WTC11 (cell line): ENCODE measurements around the gene ILDR2. TPM values are rescaled to one million over a fixed set of nuclear protein-coding genes. Genes with fewer than 3 reads are reported as not detected.

Source experiments
- ATAC-seq: fragments of 200-7000 bp; cut with Tn5 transposase; 2 replicates; pipeline ENCODE4 v1.10.0; 2021; ENCODE audit warnings: mild to moderate bottlenecking, moderate library complexity
- CTCF ChIA-PET: fragments of 300-600 bp; sonication (Branson Sonifier 250); formaldehyde crosslinking; loops from one replicate; lab custom pipeline; 2021; ENCODE audit warnings: antibody characterized with exemption; lab: Charles Lee
- POLR2A ChIA-PET: fragments of 350-600 bp; sonication (Branson Sonifier 250); formaldehyde crosslinking; loops from one replicate; lab custom pipeline; 2021; ENCODE audit warnings: antibody characterized with exemption; lab: Charles Lee
- DNase-seq: peaks from one replicate; pipeline ENCODE4 v3.0.0; 2021; ENCODE audit warnings: low spot score
- H3K27ac Mint-ChIP-seq: 2 replicates; pipeline ENCODE4 v1.8.0; 2021; ENCODE audit warnings: mixed read lengths
- H3K27me3 Mint-ChIP-seq: 2 replicates; pipeline ENCODE4 v1.8.0; 2021; ENCODE audit warnings: low read depth, mild to moderate bottlenecking, moderate library complexity, mixed read lengths
- H3K36me3 Mint-ChIP-seq: 2 replicates; pipeline ENCODE4 v1.8.0; 2021; ENCODE audit warnings: mixed read lengths
- H3K4me1 Mint-ChIP-seq: 2 replicates; pipeline ENCODE4 v1.8.0; 2022; ENCODE audit warnings: mixed read lengths
- H3K4me3 Mint-ChIP-seq: 2 replicates; pipeline ENCODE4 v1.8.0; 2021; ENCODE audit warnings: mild to moderate bottlenecking, moderate library complexity, mixed read lengths
- H3K9me3 Mint-ChIP-seq: 2 replicates; pipeline ENCODE4 v1.8.0; 2021; ENCODE audit warnings: mixed read lengths
- ARID4B ChIP-seq: sonication (generic); formaldehyde crosslinking; IDR thresholded peaks from 2 replicates; pipeline ENCODE4 v1.8.0; 2023; ENCODE audit warnings: missing genetic modification reagents, mild to moderate bottlenecking, borderline replicate concordance
- ATF1 ChIP-seq: sonication (generic); formaldehyde crosslinking; IDR thresholded peaks from 2 replicates; pipeline ENCODE4 v1.8.1; 2023; ENCODE audit warnings: mild to moderate bottlenecking, moderate library complexity, missing genetic modification reagents
- ATF2 ChIP-seq: sonication (generic); formaldehyde crosslinking; IDR thresholded peaks from 2 replicates; pipeline ENCODE4 v1.8.1; 2022; ENCODE audit warnings: low read depth, missing genetic modification reagents, borderline replicate concordance
- CREM ChIP-seq: sonication (generic); formaldehyde crosslinking; IDR thresholded peaks from 2 replicates; pipeline ENCODE4 v1.8.1; 2022; ENCODE audit warnings: mild to moderate bottlenecking, missing genetic modification reagents, moderate library complexity
- EMX1 ChIP-seq: fragments of 250-450 bp; sonication (Bioruptor Pico); IDR thresholded peaks from 2 replicates; pipeline ENCODE4 v1.8.0; 2021; ENCODE audit warnings: mild to moderate bottlenecking
- ERG ChIP-seq: fragments of 250-450 bp; sonication (Bioruptor Pico); IDR thresholded peaks from 2 replicates; pipeline ENCODE4 v1.8.0; 2021; ENCODE audit warnings: mild to moderate bottlenecking
- FOXJ3 ChIP-seq: sonication (generic); formaldehyde crosslinking; IDR thresholded peaks from 2 replicates; pipeline ENCODE4 v1.9.0; 2021; ENCODE audit warnings: missing genetic modification reagents, mild to moderate bottlenecking, borderline replicate concordance
- GRHL2 ChIP-seq: fragments of 250-450 bp; sonication (Bioruptor Pico); IDR thresholded peaks from 2 replicates; pipeline ENCODE4 v1.8.0; 2022; ENCODE audit warnings: mild to moderate bottlenecking, moderate library complexity; ENCODE audit not compliant: insufficient replicate concordance, severe bottlenecking
- HMGXB4 ChIP-seq: sonication (generic); formaldehyde crosslinking; IDR thresholded peaks from 2 replicates; pipeline ENCODE4 v1.8.1; 2023; ENCODE audit warnings: mild to moderate bottlenecking, moderate library complexity, missing genetic modification reagents
- JUN ChIP-seq: sonication (generic); formaldehyde crosslinking; IDR thresholded peaks from 2 replicates; pipeline ENCODE4 v1.8.0; 2023; ENCODE audit warnings: mild to moderate bottlenecking, missing genetic modification reagents
- NFATC4 ChIP-seq: fragments of 250-450 bp; sonication (Bioruptor Pico); IDR thresholded peaks from 2 replicates; pipeline ENCODE4 v1.9.0; 2021; ENCODE audit warnings: mild to moderate bottlenecking
- NFE2L1 ChIP-seq: sonication (generic); formaldehyde crosslinking; IDR thresholded peaks from 2 replicates; pipeline ENCODE4 v1.8.1; 2023; ENCODE audit warnings: missing genetic modification reagents
- NR3C1 ChIP-seq: sonication (generic); formaldehyde crosslinking; conservative IDR thresholded peaks from 2 replicates; pipeline ENCODE4 v1.8.1; 2023; ENCODE audit warnings: low read depth, mild to moderate bottlenecking, missing genetic modification reagents
- RELA ChIP-seq: sonication (generic); formaldehyde crosslinking; IDR thresholded peaks from 2 replicates; pipeline ENCODE4 v1.8.1; 2022; ENCODE audit warnings: missing genetic modification reagents, mild to moderate bottlenecking, borderline replicate concordance
- TEAD1 ChIP-seq: sonication (generic); formaldehyde crosslinking; IDR thresholded peaks from 2 replicates; pipeline ENCODE4 v1.8.0; 2022; ENCODE audit warnings: mild to moderate bottlenecking, missing genetic modification reagents
- ZBTB43 ChIP-seq: sonication (generic); formaldehyde crosslinking; IDR thresholded peaks from 2 replicates; pipeline ENCODE4 v1.8.1; 2023; ENCODE audit warnings: mild to moderate bottlenecking, missing genetic modification reagents
- ZNF121 ChIP-seq: sonication (generic); formaldehyde crosslinking; IDR thresholded peaks from 2 replicates; pipeline ENCODE4 v1.8.0; 2023; ENCODE audit warnings: missing genetic modification reagents
- ZNF219 ChIP-seq: sonication (generic); formaldehyde crosslinking; IDR thresholded peaks from 2 replicates; pipeline ENCODE4 v1.8.0; 2023; ENCODE audit warnings: missing genetic modification reagents, mild to moderate bottlenecking, borderline replicate concordance
- ZNF317 ChIP-seq: sonication (generic); formaldehyde crosslinking; IDR thresholded peaks from 2 replicates; pipeline ENCODE4 v1.8.1; 2023; ENCODE audit warnings: low read depth, mild to moderate bottlenecking, moderate library complexity, missing genetic modification reagents, borderline replicate concordance
- total RNA-seq: library from RNA; stranded (reverse); gene quantifications from 3 replicates; pipeline ENCODE4 v1.2.3, GENCODE V29; 2021
- TF ChIP-seq, protein P1 (sequence below): sonication (generic); formaldehyde crosslinking; IDR thresholded peaks from 2 replicates; pipeline ENCODE4 v1.8.1; 2022; ENCODE audit warnings: mild to moderate bottlenecking, missing genetic modification reagents, moderate library complexity, borderline replicate concordance
- TF ChIP-seq, protein P2 (sequence below): fragments of 250-450 bp; sonication (Bioruptor Pico); IDR thresholded peaks from 2 replicates; pipeline ENCODE4 v1.9.0; 2021; ENCODE audit warnings: mild to moderate bottlenecking

Gene ILDR2
- total RNA-seq, 1 experiment from 2014 or later = 1.6 TPM

GRCh38 chr1:166908942-166909341 is 66.4 kb downstream of the ILDR2 start:
- H3K27ac Mint-ChIP-seq = no peak overlapping the region
- H3K36me3 Mint-ChIP-seq = peaks cover 19% of the 10 kb centered on the region
- H3K4me1 Mint-ChIP-seq = no peaks in the 10 kb centered on the region
- ATAC-seq (no peak), DNase-seq (no peak)
- ChIA-PET POLR2A (no interaction called here), CTCF (interaction anchor here (1.3 to 12.5 kb wide), 2 partner anchors 32 to 148 kb away, joined by 3 to 400 read pairs; no protein-coding TSS in a partner anchor)
- no peak overlapping the region for H3K4me3 Mint-ChIP-seq
- H3K27me3 Mint-ChIP-seq = peaks cover 2% of the 10 kb centered on the region; the same call in 1 of the 2 replicates
- H3K9me3 Mint-ChIP-seq = peaks cover 28% of the 10 kb centered on the region
- TF ChIP-seq ATF2 (no peak), ZNF121 (no peak), JUN (CRISPR knock-in tag) (no peak), FOXJ3 (CRISPR knock-in tag) (no peak), ZNF317 (CRISPR knock-in tag) (no peak), ARID4B (CRISPR knock-in tag) (no peak), CREM (CRISPR knock-in tag) (no peak), RELA (CRISPR knock-in tag) (no peak), ERG (CRISPR knock-in tag) (no peak), ZNF219 (CRISPR knock-in tag) (no peak), GRHL2 (CRISPR knock-in tag) (no peak), TEAD1 (CRISPR knock-in tag) (no peak), HMGXB4 (CRISPR knock-in tag) (no peak), EMX1 (no peak)
- TF ChIP-seq, protein P1, sequence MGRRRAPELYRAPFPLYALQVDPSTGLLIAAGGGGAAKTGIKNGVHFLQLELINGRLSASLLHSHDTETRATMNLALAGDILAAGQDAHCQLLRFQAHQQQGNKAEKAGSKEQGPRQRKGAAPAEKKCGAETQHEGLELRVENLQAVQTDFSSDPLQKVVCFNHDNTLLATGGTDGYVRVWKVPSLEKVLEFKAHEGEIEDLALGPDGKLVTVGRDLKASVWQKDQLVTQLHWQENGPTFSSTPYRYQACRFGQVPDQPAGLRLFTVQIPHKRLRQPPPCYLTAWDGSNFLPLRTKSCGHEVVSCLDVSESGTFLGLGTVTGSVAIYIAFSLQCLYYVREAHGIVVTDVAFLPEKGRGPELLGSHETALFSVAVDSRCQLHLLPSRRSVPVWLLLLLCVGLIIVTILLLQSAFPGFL = no peak

- Mint-ChIP-seq H3K36me3 (peaks cover 17% of the 10 kb centered on the region), H3K4me1 (no peaks in the 10 kb centered on the region), H3K4me3 (no peak overlapping the region), H3K27me3 (peaks cover 2% of the 10 kb centered on the region; the same call in 1 of the 2 replicates), H3K27ac (no peak overlapping the region), H3K9me3 (peaks cover 20% of the 10 kb centered on the region)
- DNase-seq (no peak), ATAC-seq (no peak)
- ChIA-PET POLR2A (interaction anchor here (0.6 kb wide), 1 partner anchor 154 kb away, joined by 3 read pairs; no protein-coding TSS in a partner anchor), CTCF (interaction anchor here (12.5 kb wide), 1 partner anchor 149 kb away, joined by 400 read pairs; no protein-coding TSS in a partner anchor)
- TF ChIP-seq ZNF121 (no peak), NR3C1 (CRISPR knock-in tag) (no peak), NFATC4 (CRISPR knock-in tag) (no peak), NFE2L1 (CRISPR knock-in tag) (no peak), ATF1 (CRISPR knock-in tag) (no peak), ZBTB43 (CRISPR knock-in tag) (no peak)
- TF ChIP-seq, protein P2, sequence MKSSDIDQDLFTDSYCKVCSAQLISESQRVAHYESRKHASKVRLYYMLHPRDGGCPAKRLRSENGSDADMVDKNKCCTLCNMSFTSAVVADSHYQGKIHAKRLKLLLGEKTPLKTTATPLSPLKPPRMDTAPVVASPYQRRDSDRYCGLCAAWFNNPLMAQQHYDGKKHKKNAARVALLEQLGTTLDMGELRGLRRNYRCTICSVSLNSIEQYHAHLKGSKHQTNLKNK (CRISPR knock-in tag) = no peak
These were observed 67.6 kb downstream of the ILDR2 start for GRCh38 chr1:166907763-166908162.
